HepG2 (cell line): Measurements from ENCODE around the gene BMPR2. TPM values are rescaled to one million over a fixed set of nuclear protein-coding genes. Genes with fewer than 3 reads are reported as not detected.

Experiments
- DNMT1 ChIP-seq: sonication (generic); formaldehyde crosslinking; IDR thresholded peaks from 2 replicates; pipeline ENCODE4 v1.5.1; 2020; ENCODE audit warnings: mild to moderate bottlenecking, missing genetic modification reagents
- FLYWCH1 ChIP-seq: sonication (generic); formaldehyde crosslinking; IDR thresholded peaks from 2 replicates; pipeline ENCODE4 v1.8.1; 2023; ENCODE audit warnings: mild to moderate bottlenecking, missing genetic modification reagents
- FOXP1 ChIP-seq, 2 experiments: fragments of 450-650 bp in 1 of 2; IDR thresholded peaks; 2 replicates each; pipeline ENCODE4 v1.6.1; 2017 to 2018; ENCODE audit warnings: antibody characterized with exemption in 1 of 2
- GATAD1 ChIP-seq: IDR thresholded peaks from 2 replicates; pipeline ENCODE4 v1.6.1; 2016; ENCODE audit warnings: missing genetic modification reagents, missing compliant biosample characterization
- ZFYVE20 ChIP-seq: sonication (generic); formaldehyde crosslinking; IDR thresholded peaks from 2 replicates; pipeline ENCODE4 v1.8.0; 2023; ENCODE audit warnings: low read depth, mild to moderate bottlenecking, moderate library complexity, missing genetic modification reagents, borderline replicate concordance
- ZNF383 ChIP-seq: sonication (generic); formaldehyde crosslinking; IDR thresholded peaks from 2 replicates; pipeline ENCODE4 v1.4.0; 2020; ENCODE audit warnings: missing genetic modification reagents, mild to moderate bottlenecking, borderline replicate concordance
- ZNF670 ChIP-seq: sonication (generic); formaldehyde crosslinking; IDR thresholded peaks from 2 replicates; pipeline ENCODE4 v1.8.0; 2022; ENCODE audit warnings: mild to moderate bottlenecking, missing genetic modification reagents, borderline replicate concordance
- ZNF878 ChIP-seq: sonication (generic); formaldehyde crosslinking; IDR thresholded peaks from 2 replicates; pipeline ENCODE4 v1.8.1; 2023; ENCODE audit warnings: mild to moderate bottlenecking, missing genetic modification reagents, moderate library complexity
- polyA plus RNA-seq, 8 experiments: library from polyadenylated mRNA; depleted of rRNA in 3 of 8; stranded (reverse) in 7 of 8; unstranded in 1 of 8; fragments of >200 nt; fragmentation: Illumina TruSeq in 4 of 8; extraction: Trizol in 4 of 8; gene quantifications; 2 replicates each; pipeline versions ENCODE4 v1.2.1 to v1.2.3, GENCODE V29; 2011 to 2016; ENCODE audit warnings: low read depth in 4 of 8, missing spikeins in 1 of 8, mixed read lengths in 1 of 8; ENCODE audit not compliant: insufficient read depth in 1 of 8
- total RNA-seq, 5 experiments: library from RNA; depleted of rRNA; stranded (reverse); fragments of >200 nt; fragmentation: Illumina TruSeq; extraction: Trizol; gene quantifications; 2 replicates each; pipeline ENCODE4 v1.2.3, GENCODE V29; 2016; ENCODE audit warnings: low read depth in 1 of 5
- TF ChIP-seq, protein P1 (sequence below): sonication (generic); formaldehyde crosslinking; IDR thresholded peaks from 2 replicates; pipeline ENCODE4 v1.4.0; 2020; ENCODE audit warnings: low read depth, mild to moderate bottlenecking, missing genetic modification reagents
- TF ChIP-seq, protein P2 (sequence below): sonication (generic); formaldehyde crosslinking; IDR thresholded peaks from 2 replicates; pipeline ENCODE4 v1.4.0; 2020; ENCODE audit warnings: missing genetic modification reagents, borderline replicate concordance
- TF ChIP-seq, protein P3 (sequence below): sonication (generic); formaldehyde crosslinking; IDR thresholded peaks from 2 replicates; pipeline ENCODE4 v1.4.0; 2020; ENCODE audit warnings: missing genetic modification reagents, mild to moderate bottlenecking, borderline replicate concordance

BMPR2 gene
- total and polyA plus RNA-seq, 2 of the 13 experiments (the other 11 are each of a cell fraction or from before 2014, with no cell fraction given), result 5.5 to 10.3 TPM

- TF ChIP-seq ZNF878 (CRISPR knock-in tag), result peak; percentile 96; the same call in 1 of the 2 replicates
- TF ChIP-seq ZNF383 (CRISPR knock-in tag), result no peak
- TF ChIP-seq, protein P1, sequence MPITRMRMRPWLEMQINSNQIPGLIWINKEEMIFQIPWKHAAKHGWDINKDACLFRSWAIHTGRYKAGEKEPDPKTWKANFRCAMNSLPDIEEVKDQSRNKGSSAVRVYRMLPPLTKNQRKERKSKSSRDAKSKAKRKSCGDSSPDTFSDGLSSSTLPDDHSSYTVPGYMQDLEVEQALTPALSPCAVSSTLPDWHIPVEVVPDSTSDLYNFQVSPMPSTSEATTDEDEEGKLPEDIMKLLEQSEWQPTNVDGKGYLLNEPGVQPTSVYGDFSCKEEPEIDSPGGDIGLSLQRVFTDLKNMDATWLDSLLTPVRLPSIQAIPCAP (CRISPR knock-in tag), result no peak
- no peak for TF ChIP-seq DNMT1 (CRISPR knock-in tag)
- TF ChIP-seq, protein P2, sequence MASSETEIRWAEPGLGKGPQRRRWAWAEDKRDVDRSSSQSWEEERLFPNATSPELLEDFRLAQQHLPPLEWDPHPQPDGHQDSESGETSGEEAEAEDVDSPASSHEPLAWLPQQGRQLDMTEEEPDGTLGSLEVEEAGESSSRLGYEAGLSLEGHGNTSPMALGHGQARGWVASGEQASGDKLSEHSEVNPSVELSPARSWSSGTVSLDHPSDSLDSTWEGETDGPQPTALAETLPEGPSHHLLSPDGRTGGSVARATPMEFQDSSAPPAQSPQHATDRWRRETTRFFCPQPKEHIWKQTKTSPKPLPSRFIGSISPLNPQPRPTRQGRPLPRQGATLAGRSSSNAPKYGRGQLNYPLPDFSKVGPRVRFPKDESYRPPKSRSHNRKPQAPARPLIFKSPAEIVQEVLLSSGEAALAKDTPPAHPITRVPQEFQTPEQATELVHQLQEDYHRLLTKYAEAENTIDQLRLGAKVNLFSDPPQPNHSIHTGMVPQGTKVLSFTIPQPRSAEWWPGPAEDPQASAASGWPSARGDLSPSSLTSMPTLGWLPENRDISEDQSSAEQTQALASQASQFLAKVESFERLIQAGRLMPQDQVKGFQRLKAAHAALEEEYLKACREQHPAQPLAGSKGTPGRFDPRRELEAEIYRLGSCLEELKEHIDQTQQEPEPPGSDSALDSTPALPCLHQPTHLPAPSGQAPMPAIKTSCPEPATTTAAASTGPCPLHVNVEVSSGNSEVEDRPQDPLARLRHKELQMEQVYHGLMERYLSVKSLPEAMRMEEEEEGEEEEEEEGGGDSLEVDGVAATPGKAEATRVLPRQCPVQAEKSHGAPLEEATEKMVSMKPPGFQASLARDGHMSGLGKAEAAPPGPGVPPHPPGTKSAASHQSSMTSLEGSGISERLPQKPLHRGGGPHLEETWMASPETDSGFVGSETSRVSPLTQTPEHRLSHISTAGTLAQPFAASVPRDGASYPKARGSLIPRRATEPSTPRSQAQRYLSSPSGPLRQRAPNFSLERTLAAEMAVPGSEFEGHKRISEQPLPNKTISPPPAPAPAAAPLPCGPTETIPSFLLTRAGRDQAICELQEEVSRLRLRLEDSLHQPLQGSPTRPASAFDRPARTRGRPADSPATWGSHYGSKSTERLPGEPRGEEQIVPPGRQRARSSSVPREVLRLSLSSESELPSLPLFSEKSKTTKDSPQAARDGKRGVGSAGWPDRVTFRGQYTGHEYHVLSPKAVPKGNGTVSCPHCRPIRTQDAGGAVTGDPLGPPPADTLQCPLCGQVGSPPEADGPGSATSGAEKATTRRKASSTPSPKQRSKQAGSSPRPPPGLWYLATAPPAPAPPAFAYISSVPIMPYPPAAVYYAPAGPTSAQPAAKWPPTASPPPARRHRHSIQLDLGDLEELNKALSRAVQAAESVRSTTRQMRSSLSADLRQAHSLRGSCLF (CRISPR knock-in tag), result no peak
- TF ChIP-seq, protein P3, sequence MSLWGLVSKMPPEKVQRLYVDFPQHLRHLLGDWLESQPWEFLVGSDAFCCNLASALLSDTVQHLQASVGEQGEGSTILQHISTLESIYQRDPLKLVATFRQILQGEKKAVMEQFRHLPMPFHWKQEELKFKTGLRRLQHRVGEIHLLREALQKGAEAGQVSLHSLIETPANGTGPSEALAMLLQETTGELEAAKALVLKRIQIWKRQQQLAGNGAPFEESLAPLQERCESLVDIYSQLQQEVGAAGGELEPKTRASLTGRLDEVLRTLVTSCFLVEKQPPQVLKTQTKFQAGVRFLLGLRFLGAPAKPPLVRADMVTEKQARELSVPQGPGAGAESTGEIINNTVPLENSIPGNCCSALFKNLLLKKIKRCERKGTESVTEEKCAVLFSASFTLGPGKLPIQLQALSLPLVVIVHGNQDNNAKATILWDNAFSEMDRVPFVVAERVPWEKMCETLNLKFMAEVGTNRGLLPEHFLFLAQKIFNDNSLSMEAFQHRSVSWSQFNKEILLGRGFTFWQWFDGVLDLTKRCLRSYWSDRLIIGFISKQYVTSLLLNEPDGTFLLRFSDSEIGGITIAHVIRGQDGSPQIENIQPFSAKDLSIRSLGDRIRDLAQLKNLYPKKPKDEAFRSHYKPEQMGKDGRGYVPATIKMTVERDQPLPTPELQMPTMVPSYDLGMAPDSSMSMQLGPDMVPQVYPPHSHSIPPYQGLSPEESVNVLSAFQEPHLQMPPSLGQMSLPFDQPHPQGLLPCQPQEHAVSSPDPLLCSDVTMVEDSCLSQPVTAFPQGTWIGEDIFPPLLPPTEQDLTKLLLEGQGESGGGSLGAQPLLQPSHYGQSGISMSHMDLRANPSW (CRISPR knock-in tag), result no peak
- no peak for TF ChIP-seq ZFYVE20
- TF ChIP-seq FOXP1 (IDR thresholded peaks at IDR 0.05), result peak; percentile 93
- peak; percentile 99 for TF ChIP-seq FOXP1 (CRISPR knock-in tag; IDR thresholded peaks at IDR 0.05)
- TF ChIP-seq FLYWCH1 (CRISPR knock-in tag), result no peak
- no peak for TF ChIP-seq GATAD1 (CRISPR knock-in tag)
- TF ChIP-seq ZNF670 (CRISPR knock-in tag), result no peak
Measured at GRCh38 chr2:202494300-202495229, 118.4 kb downstream of the BMPR2 start (continued).
